Hematopoietic multipotent progenitor cell treated with erythropoietin and hydrocortisone succinate and interleukin-3 and kit ligand, for 17 days (in vitro differentiated cells): ENCODE results near the gene DAGLA.

Experiments used
- DNase-seq: peaks from one replicate; pipeline ENCODE4 v3.0.0-alpha.2; 2015; ENCODE audit warnings: low spot score

DAGLA gene

GRCh38 chr11:61765550-61766253, 85.5 kb downstream of the DAGLA start:
- DNase-seq = no peak

- DNase-seq = no peak
Measured at GRCh38 chr11:61766353-61766841, 86.2 kb downstream of the DAGLA start.

- no peak for DNase-seq
Measured at GRCh38 chr11:61768376-61769076, 88.3 kb downstream of the DAGLA start.

GRCh38 chr11:61769169-61769920, 89.2 kb downstream of the DAGLA start:
- DNase-seq = no peak

- no peak for DNase-seq
Measured at GRCh38 chr11:61769946-61770683, 89.9 kb downstream of the DAGLA start.

- DNase-seq = no peak
Measured at GRCh38 chr11:61771195-61771894, 91.2 kb downstream of the DAGLA start.

- DNase-seq = no peak
Measured at GRCh38 chr11:61771985-61772455, 91.8 kb downstream of the DAGLA start.

GRCh38 chr11:61773356-61773755, 93.2 kb downstream of the DAGLA start:
- no peak for DNase-seq

GRCh38 chr11:61773809-61774208, 93.6 kb downstream of the DAGLA start:
- no peak for DNase-seq

- no peak for DNase-seq
Measured at GRCh38 chr11:61774411-61774810, 94.2 kb downstream of the DAGLA start.

- no peak for DNase-seq
Measured at GRCh38 chr11:61775106-61775505, 94.9 kb downstream of the DAGLA start.

- no peak for DNase-seq
Measured at GRCh38 chr11:61775606-61776554, 95.7 kb downstream of the DAGLA start.

GRCh38 chr11:61776561-61777075, 96.4 kb downstream of the DAGLA start:
- peak; percentile 37 for DNase-seq

GRCh38 chr11:61777234-61778090, 97.3 kb downstream of the DAGLA start:
- no peak for DNase-seq

- no peak for DNase-seq
Measured at GRCh38 chr11:61778357-61778886, 98.2 kb downstream of the DAGLA start.

- DNase-seq = no peak
Measured at GRCh38 chr11:61778920-61779650, 98.9 kb downstream of the DAGLA start.

- no peak for DNase-seq
Measured at GRCh38 chr11:61779666-61780525, 99.7 kb downstream of the DAGLA start.
